NCI-H2029 treated with DMSO at 0.1 percent for 48 hours (cell line): ENCODE measurements around the gene ASXL1.
"Not testable (repeated sequence)": the region's sequence is repeated elsewhere in the genome, so short reads cannot be mapped to it uniquely, and the experiment has no call there.

Experiments used
- DNase-seq: peaks from one replicate; lab custom pipeline; 2025; lab: John Stamatoyannopoulos, UW

Gene ASXL1

GRCh38 chr20:32454164-32455145 lies 96.3 kb downstream of the ASXL1 start:
- DNase-seq = no peak

- no peak for DNase-seq
Observed at GRCh38 chr20:32455171-32455900, 97.2 kb downstream of the ASXL1 start.

GRCh38 chr20:32455901-32456701 lies 98.0 kb downstream of the ASXL1 start:
- DNase-seq = no peak

- no peak for DNase-seq
Observed at GRCh38 chr20:32456869-32457478, 98.8 kb downstream of the ASXL1 start.

GRCh38 chr20:32457479-32457986 lies 99.4 kb downstream of the ASXL1 start:
- DNase-seq = peak; percentile 24

GRCh38 chr20:32458061-32458836 lies 100.1 kb downstream of the ASXL1 start:
- no peak for DNase-seq

- no peak for DNase-seq
Observed at GRCh38 chr20:32458837-32459220, 100.7 kb downstream of the ASXL1 start.

- no peak for DNase-seq
Observed at GRCh38 chr20:32460231-32460630, 102.1 kb downstream of the ASXL1 start.

- no peak for DNase-seq
Observed at GRCh38 chr20:32460683-32461320, 102.7 kb downstream of the ASXL1 start.

GRCh38 chr20:32461836-32462600 lies 103.9 kb downstream of the ASXL1 start:
- no peak for DNase-seq

GRCh38 chr20:32462900-32463641 lies 104.9 kb downstream of the ASXL1 start:
- DNase-seq = no peak

GRCh38 chr20:32463642-32464400 lies 105.7 kb downstream of the ASXL1 start:
- no peak for DNase-seq

- DNase-seq = no peak
Observed at GRCh38 chr20:32464401-32465091, 106.4 kb downstream of the ASXL1 start.

- DNase-seq = no peak
Observed at GRCh38 chr20:32465092-32465900, 107.2 kb downstream of the ASXL1 start.

GRCh38 chr20:32465901-32466675 lies 108.0 kb downstream of the ASXL1 start:
- not testable (repeated sequence) for DNase-seq
